GM12891 (cell line): ENCODE data around the gene BLOC1S1.

Source experiments
- POLR2A ChIP-seq: IDR thresholded peaks from 2 replicates; pipeline ENCODE4 v1.6.1; 2011; ENCODE audit warnings: low read depth, low read length, control low read depth
- POLR2AphosphoS5 ChIP-seq: IDR thresholded peaks from 2 replicates; pipeline ENCODE4 v1.6.1; 2011; ENCODE audit warnings: low read depth, low read length, control low read depth
- TAF1 ChIP-seq: IDR thresholded peaks from 2 replicates; pipeline ENCODE4 v1.6.1; 2011; ENCODE audit warnings: low read depth, low read length, control low read depth

- TF ChIP-seq POLR2A: no peak
- no peak for TF ChIP-seq POLR2AphosphoS5
- TF ChIP-seq TAF1: no peak
Measured at GRCh38 chr12:55711786-55712553, 3.9 kb upstream of the BLOC1S1 start.
